Breast epithelium (tissue), 3 donors: ENCODE results near the gene SLC6A3.

Experiments
- POLR2A ChIP-seq: fragments of 450-650 bp; IDR thresholded peaks from one replicate; pipeline ENCODE4 v1.6.1; 2016; ENCODE audit warnings: antibody characterized with exemption, mild to moderate bottlenecking, moderate library complexity
- POLR2AphosphoS5 ChIP-seq, 3 donors: sonication (generic); formaldehyde crosslinking; IDR thresholded peaks; one replicate each; pipeline ENCODE4 v1.6.1; 2017; ENCODE audit warnings: antibody characterized with exemption in 3 of 3

GRCh38 chr5:1414311-1415058 is 30.8 kb downstream of the SLC6A3 start:
- TF ChIP-seq POLR2A (no peak), POLR2AphosphoS5 (IDR thresholded peaks at IDR 0.05) (no peak)
